Measurements from ENCODE around the gene RNF157.

Gene RNF157

DNA sequence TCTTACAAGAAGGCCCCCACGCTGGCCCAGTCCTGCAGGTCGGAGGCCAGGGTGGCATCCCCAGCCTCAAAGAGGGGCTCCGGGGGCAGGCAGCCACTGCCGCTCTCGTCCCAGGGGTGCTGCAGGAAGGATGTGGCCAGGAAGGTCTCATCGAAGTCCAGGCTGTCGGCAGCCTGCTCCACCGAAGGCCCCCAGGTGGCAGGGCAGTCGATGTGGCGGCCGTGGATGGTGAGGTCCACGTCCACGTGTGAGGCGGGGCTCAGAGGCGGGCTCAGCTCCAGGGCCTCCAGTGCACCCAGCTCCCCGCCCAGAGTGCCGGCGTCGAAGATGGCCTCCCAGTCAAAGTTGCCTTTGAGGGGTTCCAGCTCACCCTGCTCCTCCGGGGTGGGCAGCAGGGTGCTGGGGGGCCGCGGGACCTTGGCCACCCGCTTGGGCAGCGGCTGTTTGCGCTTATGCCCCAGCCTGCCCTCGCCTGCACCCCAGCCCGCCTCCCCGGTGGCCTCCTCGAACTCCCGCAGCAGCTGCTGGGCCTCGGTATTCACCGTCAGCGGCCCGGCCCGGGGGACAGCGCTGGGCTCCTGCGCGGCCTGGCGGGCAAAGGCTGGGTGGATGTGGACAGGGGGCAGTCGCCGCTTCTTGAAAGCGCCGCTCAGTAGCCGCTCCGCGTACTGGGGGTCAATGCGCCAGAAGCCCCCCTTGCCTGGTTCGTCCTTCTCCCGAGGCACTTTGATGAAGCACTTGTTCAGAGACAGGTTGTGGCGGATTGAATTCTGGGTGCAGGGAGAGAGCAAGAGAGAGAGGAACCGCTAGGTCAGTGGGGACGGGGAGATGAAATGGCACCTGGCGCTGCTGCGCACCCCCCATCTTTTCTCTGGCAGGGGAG lies 102.7 kb downstream of the RNF157 start:
- Histone ChIP-seq H3K4ac (ENCODE audit: low read depth, low read length) (no peak overlapping the region), H3K79me2 (ENCODE audit: control insufficient read depth, insufficient read depth, low read length) (no peaks in the 10 kb centered on the region), H3K4me1 (ENCODE audit: control insufficient read depth, low read depth, low read length) (no peaks in the 10 kb centered on the region), H3K27ac (ENCODE audit: low read depth, low read length) (no peak overlapping the region), H3K56ac (ENCODE audit: low read length) (peak overlapping the region; percentile 7), H3K4me3 (ENCODE audit: low read length) (no peak overlapping the region), H4K8ac (ENCODE audit: low read depth, low read length) (no peak overlapping the region), H3K79me1 (ENCODE audit: low read length) (no peaks in the 10 kb centered on the region), H3K9ac (ENCODE audit: low read length) (no peak overlapping the region), H3K27me3 (ENCODE audit: insufficient read depth, low read length, poor library complexity) (peaks cover 71% of the 10 kb centered on the region), H3K23ac (ENCODE audit: low read length) (peak overlapping the region; percentile 45), H2BK5ac (ENCODE audit: low read length) (no peak overlapping the region), H3K36me3 (ENCODE audit: control insufficient read depth, insufficient read depth, low read length) (no peaks in the 10 kb centered on the region), H4K5ac (ENCODE audit: low read length) (no peak overlapping the region), H2AK5ac (ENCODE audit: low read length) (no peak overlapping the region), H2BK15ac (replicated peaks; ENCODE audit: low read depth) (no peak overlapping the region), H3K4me2 (ENCODE audit: low read length) (no peak overlapping the region), H3K18ac (ENCODE audit: low read length) (no peak overlapping the region), H2BK120ac (ENCODE audit: low read depth, low read length) (no peak overlapping the region)
- no CpG with 5 or more reads among the region's 54 CpGs for WGBS (ENCODE audit: extremely low coverage, insufficient coverage, low lambda C conversion rate)
- DNase-seq: no peak

DNA sequence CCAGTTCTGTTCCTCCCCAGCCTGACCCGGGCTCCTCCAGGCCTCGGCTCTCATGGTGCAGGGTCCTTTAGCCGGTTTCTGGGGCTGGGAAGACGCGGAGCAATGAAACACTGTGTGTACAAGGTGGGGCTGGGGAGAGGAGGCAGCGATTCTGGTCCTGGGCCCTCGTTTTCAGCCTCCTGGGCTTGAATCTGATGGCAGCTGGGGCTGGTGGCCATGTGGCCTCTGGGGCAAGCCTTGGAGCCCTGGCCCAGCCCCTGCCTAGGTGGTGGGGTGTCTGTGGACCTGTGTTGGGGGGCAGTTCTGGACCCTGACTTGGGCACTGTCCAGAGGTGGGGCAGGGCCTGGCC lies 103.3 kb downstream of the RNF157 start:
- H3K18ac ChIP-seq (ENCODE audit: low read length): no peak overlapping the region
- no peak overlapping the region for H3K4me2 ChIP-seq (ENCODE audit: low read length)
- H2BK5ac ChIP-seq (ENCODE audit: low read length): no peak overlapping the region
- H3K4ac ChIP-seq (ENCODE audit: low read depth, low read length): no peak overlapping the region
- H3K4me1 ChIP-seq (ENCODE audit: control insufficient read depth, low read depth, low read length): no peaks in the 10 kb centered on the region
- no peak overlapping the region for H4K8ac ChIP-seq (ENCODE audit: low read depth, low read length)
- no peaks in the 10 kb centered on the region for H3K79me2 ChIP-seq (ENCODE audit: control insufficient read depth, insufficient read depth, low read length)
- H3K56ac ChIP-seq (ENCODE audit: low read length): no peak overlapping the region
- H3K4me3 ChIP-seq (ENCODE audit: low read length): no peak overlapping the region
- H3K9ac ChIP-seq (ENCODE audit: low read length): no peak overlapping the region
- no peaks in the 10 kb centered on the region for H3K36me3 ChIP-seq (ENCODE audit: control insufficient read depth, insufficient read depth, low read length)
- no peak overlapping the region for H2BK15ac ChIP-seq (replicated peaks; ENCODE audit: low read depth)
- no peak overlapping the region for H3K23ac ChIP-seq (ENCODE audit: low read length)
- peaks cover 73% of the 10 kb centered on the region for H3K27me3 ChIP-seq (ENCODE audit: insufficient read depth, low read length, poor library complexity)
- H2AK5ac ChIP-seq (ENCODE audit: low read length): no peak overlapping the region
- no peak overlapping the region for H2BK120ac ChIP-seq (ENCODE audit: low read depth, low read length)
- no peak for DNase-seq
- no peak overlapping the region for H4K5ac ChIP-seq (ENCODE audit: low read length)
- no peaks in the 10 kb centered on the region for H3K79me1 ChIP-seq (ENCODE audit: low read length)
- WGBS (ENCODE audit: extremely low coverage, insufficient coverage, low lambda C conversion rate): no CpG with 5 or more reads among the region's 7 CpGs
- H3K27ac ChIP-seq (ENCODE audit: low read depth, low read length): no peak overlapping the region

DNA sequence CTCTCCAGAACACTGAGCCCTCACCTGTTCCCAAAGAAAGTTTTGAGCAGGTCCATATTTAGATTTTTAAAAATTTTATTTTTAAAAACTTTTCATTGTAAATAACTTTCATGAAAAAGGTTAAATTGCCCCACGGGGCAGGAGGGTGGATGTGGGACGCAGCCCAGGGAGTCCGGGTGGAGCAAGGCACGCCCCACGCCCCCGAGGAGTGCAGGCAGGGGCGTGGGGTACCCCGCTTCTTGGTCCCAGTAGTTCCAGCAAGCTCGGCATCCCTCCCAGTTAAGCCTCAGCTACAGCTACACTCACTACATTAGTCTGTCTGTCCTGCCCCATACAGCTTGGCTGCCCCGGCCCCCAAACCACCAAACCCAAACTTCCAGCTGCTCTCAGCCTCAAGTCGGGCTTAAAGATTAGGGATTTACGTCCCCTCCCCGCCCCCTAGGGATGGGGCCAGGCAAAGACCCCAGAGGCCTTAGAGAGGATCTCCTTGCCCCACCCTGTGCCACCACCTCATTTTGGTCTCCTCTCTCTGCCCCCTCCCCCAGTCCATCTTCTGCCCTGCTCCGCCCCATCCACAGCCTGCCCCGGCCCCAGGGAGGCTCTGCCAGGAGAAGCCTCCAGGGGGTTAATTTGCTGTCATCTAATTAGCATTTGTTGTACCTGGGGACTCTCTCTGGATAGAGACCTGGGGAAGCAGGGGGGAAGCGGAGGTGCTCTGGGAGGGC lies 103.9 kb downstream of the RNF157 start:
- Histone ChIP-seq H3K4me1 (ENCODE audit: control insufficient read depth, low read depth, low read length) (no peaks in the 10 kb centered on the region), H2BK5ac (ENCODE audit: low read length) (no peak overlapping the region), H3K36me3 (ENCODE audit: control insufficient read depth, insufficient read depth, low read length) (no peaks in the 10 kb centered on the region), H2BK120ac (ENCODE audit: low read depth, low read length) (no peak overlapping the region), H3K9ac (ENCODE audit: low read length) (no peak overlapping the region), H3K27me3 (ENCODE audit: insufficient read depth, low read length, poor library complexity) (peaks cover 73% of the 10 kb centered on the region), H4K5ac (ENCODE audit: low read length) (no peak overlapping the region), H3K18ac (ENCODE audit: low read length) (no peak overlapping the region), H2AK5ac (ENCODE audit: low read length) (no peak overlapping the region), H3K79me1 (ENCODE audit: low read length) (no peaks in the 10 kb centered on the region), H3K4me3 (ENCODE audit: low read length) (no peak overlapping the region), H2BK15ac (replicated peaks; ENCODE audit: low read depth) (no peak overlapping the region), H4K8ac (ENCODE audit: low read depth, low read length) (no peak overlapping the region), H3K56ac (ENCODE audit: low read length) (no peak overlapping the region), H3K4ac (ENCODE audit: low read depth, low read length) (no peak overlapping the region), H3K27ac (ENCODE audit: low read depth, low read length) (no peak overlapping the region), H3K79me2 (ENCODE audit: control insufficient read depth, insufficient read depth, low read length) (no peaks in the 10 kb centered on the region), H3K23ac (ENCODE audit: low read length) (no peak overlapping the region), H3K4me2 (ENCODE audit: low read length) (no peak overlapping the region)
- WGBS (ENCODE audit: extremely low coverage, insufficient coverage, low lambda C conversion rate): no CpG with 5 or more reads among the region's 16 CpGs
- no peak for DNase-seq

DNA sequence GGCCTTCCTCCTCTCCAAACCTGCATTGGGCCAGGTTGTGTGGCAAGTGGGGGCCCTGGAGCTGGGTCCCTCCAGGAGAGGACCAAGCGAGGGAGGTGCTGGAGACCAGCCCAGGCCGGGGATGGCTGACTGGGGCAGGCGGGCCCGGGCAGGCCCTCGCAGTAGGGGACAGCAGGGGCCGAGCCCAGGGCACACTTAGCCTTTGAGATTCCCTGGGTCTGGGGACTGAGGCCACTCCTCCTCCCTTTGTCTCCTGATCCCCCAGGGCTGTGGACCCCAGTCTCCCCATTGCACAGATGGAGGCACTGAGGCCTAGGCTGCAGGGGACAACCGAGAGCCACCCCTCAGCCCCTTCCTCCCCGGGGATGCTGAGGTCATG lies 104.5 kb downstream of the RNF157 start:
- Histone ChIP-seq H2AK5ac (ENCODE audit: low read length) (no peak overlapping the region), H3K4ac (ENCODE audit: low read depth, low read length) (no peak overlapping the region), H3K79me2 (ENCODE audit: control insufficient read depth, insufficient read depth, low read length) (no peaks in the 10 kb centered on the region), H3K23ac (ENCODE audit: low read length) (peak overlapping the region; percentile 45), H3K36me3 (ENCODE audit: control insufficient read depth, insufficient read depth, low read length) (no peaks in the 10 kb centered on the region), H4K5ac (ENCODE audit: low read length) (no peak overlapping the region), H3K4me2 (ENCODE audit: low read length) (no peak overlapping the region), H3K27me3 (ENCODE audit: insufficient read depth, low read length, poor library complexity) (peaks cover 77% of the 10 kb centered on the region), H3K56ac (ENCODE audit: low read length) (no peak overlapping the region), H4K8ac (ENCODE audit: low read depth, low read length) (no peak overlapping the region), H2BK120ac (ENCODE audit: low read depth, low read length) (no peak overlapping the region), H2BK5ac (ENCODE audit: low read length) (no peak overlapping the region), H3K27ac (ENCODE audit: low read depth, low read length) (no peak overlapping the region), H3K18ac (ENCODE audit: low read length) (no peak overlapping the region), H3K4me1 (ENCODE audit: control insufficient read depth, low read depth, low read length) (no peaks in the 10 kb centered on the region), H2BK15ac (replicated peaks; ENCODE audit: low read depth) (no peak overlapping the region), H3K4me3 (ENCODE audit: low read length) (no peak overlapping the region), H3K79me1 (ENCODE audit: low read length) (no peaks in the 10 kb centered on the region), H3K9ac (ENCODE audit: low read length) (no peak overlapping the region)
- no peak for DNase-seq
- WGBS (ENCODE audit: extremely low coverage, insufficient coverage, low lambda C conversion rate): no CpG with 5 or more reads among the region's 8 CpGs

DNA sequence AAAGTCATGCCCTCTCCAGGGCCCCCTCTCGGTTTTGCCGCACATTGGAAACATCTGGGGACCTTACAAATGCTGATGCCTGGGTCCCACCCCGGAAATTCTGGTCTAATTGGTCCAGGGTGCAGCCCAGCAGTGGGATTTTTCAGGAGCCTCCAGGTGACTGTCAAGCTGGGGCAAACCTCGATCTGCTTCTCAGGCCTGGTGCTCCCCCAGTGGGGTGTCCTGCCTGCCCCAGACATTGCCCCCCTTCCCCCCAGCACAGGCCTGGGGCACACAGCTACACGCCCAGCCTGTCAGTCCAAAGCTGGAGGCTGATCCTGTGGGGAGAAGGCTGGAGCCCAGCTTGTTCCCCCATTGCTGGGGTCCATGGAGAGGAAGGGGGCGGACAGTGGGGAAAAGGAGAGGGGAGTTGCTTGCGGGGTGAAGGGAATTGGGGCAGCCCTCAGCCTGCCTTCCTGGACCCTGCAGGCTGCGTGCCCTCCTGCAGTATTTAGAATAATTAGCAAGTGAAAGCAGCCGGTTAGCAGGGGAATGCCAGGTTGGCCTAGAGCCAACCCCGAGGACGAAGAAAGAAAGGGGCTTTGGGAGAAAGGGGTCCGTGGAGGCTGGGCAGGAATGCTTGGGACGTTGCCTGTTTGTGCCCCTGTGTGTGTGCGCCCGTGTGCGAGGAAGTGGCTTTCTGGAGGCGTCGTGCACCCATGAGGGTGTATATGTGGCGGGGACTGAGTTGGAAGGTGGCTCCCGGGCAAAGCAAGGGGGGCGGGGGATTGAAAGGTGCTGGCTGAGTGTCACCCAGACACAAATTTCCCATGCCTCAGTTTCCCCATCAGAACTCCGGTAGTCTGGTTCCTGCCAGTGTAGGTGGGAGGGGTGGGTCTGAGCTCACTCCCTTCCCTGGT lies 105.1 kb downstream of the RNF157 start:
- DNase-seq: no peak
- H3K27ac ChIP-seq (ENCODE audit: low read depth, low read length): no peak overlapping the region
- no peak overlapping the region for H2BK5ac ChIP-seq (ENCODE audit: low read length)
- H3K18ac ChIP-seq (ENCODE audit: low read length): no peak overlapping the region
- no peak overlapping the region for H3K4me2 ChIP-seq (ENCODE audit: low read length)
- H3K4ac ChIP-seq (ENCODE audit: low read depth, low read length): no peak overlapping the region
- no peaks in the 10 kb centered on the region for H3K36me3 ChIP-seq (ENCODE audit: control insufficient read depth, insufficient read depth, low read length)
- no peak overlapping the region for H2AK5ac ChIP-seq (ENCODE audit: low read length)
- peak overlapping the region; percentile 45 for H3K23ac ChIP-seq (ENCODE audit: low read length)
- H4K5ac ChIP-seq (ENCODE audit: low read length): no peak overlapping the region
- peaks cover 77% of the 10 kb centered on the region for H3K27me3 ChIP-seq (ENCODE audit: insufficient read depth, low read length, poor library complexity)
- no peak overlapping the region for H2BK120ac ChIP-seq (ENCODE audit: low read depth, low read length)
- no peak overlapping the region for H4K8ac ChIP-seq (ENCODE audit: low read depth, low read length)
- no peak overlapping the region for H3K56ac ChIP-seq (ENCODE audit: low read length)
- no peaks in the 10 kb centered on the region for H3K79me1 ChIP-seq (ENCODE audit: low read length)
- no CpG with 5 or more reads among the region's 22 CpGs for WGBS (ENCODE audit: extremely low coverage, insufficient coverage, low lambda C conversion rate)
- H3K9ac ChIP-seq (ENCODE audit: low read length): no peak overlapping the region
- no peak overlapping the region for H2BK15ac ChIP-seq (replicated peaks; ENCODE audit: low read depth)
- H3K4me3 ChIP-seq (ENCODE audit: low read length): no peak overlapping the region
- H3K4me1 ChIP-seq (ENCODE audit: control insufficient read depth, low read depth, low read length): no peaks in the 10 kb centered on the region
- H3K79me2 ChIP-seq (ENCODE audit: control insufficient read depth, insufficient read depth, low read length): no peaks in the 10 kb centered on the region
